ENCODE data around the gene ZNF547. TPM values are rescaled to one million over a fixed set of nuclear protein-coding genes. Genes with fewer than 3 reads are reported as not detected.
"Not testable (repeated sequence)": the region's sequence is repeated elsewhere in the genome, so short reads cannot be mapped to it uniquely, and the experiment has no call there.

ZNF547 gene
- total and polyA plus RNA-seq, 2 experiments from 2014 or later, result 1.4 to 2.0 TPM

DNA sequence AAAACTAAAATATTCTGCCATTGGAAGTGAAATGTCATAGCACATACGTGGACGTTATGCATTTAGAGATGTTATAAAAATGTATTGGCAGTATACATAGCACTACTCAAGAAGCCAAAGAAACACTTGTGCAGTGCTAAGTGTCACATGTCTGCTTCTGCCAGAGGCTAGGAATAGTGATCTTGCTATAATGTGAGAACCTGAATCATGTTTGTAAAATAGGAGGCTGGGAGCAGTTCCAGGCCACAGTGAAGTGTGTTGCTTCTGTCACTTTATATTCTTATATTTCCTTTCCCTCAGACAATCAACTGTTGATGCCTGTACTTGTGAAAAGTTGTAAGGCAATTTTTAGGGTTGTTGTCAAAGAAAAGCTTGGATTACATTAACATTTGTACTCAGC lies 3.4 kb downstream of the ZNF547 start:
- 99 to 100% methylated on average over 2 of the region's 2 CpGs for WGBS, 2 experiments (ENCODE audit: low coverage in 1 of 2, low lambda C conversion rate in 2 of 2, missing lambda C conversion rate in 2 of 2)
- Histone ChIP-seq H3K36me3 (ENCODE audit: low read depth) (no peaks in the 10 kb centered on the region; the same call in 1 of the 2 replicates), H3K27ac (no peak overlapping the region), H3K9me2 (ENCODE audit: insufficient read depth) (no peaks in the 10 kb centered on the region), H3K79me2 (ENCODE audit: insufficient read depth) (peaks cover 53% of the 10 kb centered on the region), H3K4me3 (no peak overlapping the region), H3K4me2 (ENCODE audit: unreplicated experiment) (no peak overlapping the region), H3K9ac (no peak overlapping the region), H3F3A (ENCODE audit: insufficient read depth) (no peaks in the 10 kb centered on the region), H3K9me3 (ENCODE audit: low read depth) (no peaks in the 10 kb centered on the region), H2AFZ (no peak overlapping the region), H3K27me3 (replicated peaks; ENCODE audit: insufficient read depth) (no peaks in the 10 kb centered on the region), H4K20me1 (ENCODE audit: insufficient read depth) (no peaks in the 10 kb centered on the region), H3K4me1 (ENCODE audit: insufficient read depth) (peaks cover 5% of the 10 kb centered on the region)
- in situ Hi-C loops (cut with MboI), result no loop called here
- no peak for DNase-seq
- no peak for TF ChIP-seq EZH2 (IDR thresholded peaks at IDR 0.05; ENCODE audit: insufficient read depth, poor library complexity, severe bottlenecking)
- no peak for TF ChIP-seq EZH2phosphoT487 (IDR thresholded peaks at IDR 0.05; ENCODE audit: insufficient read depth, low read depth)

- Histone ChIP-seq H3K4me2 (ENCODE audit: unreplicated experiment) (no peak overlapping the region), H2AFZ (no peak overlapping the region), H3K9me2 (ENCODE audit: insufficient read depth) (no peaks in the 10 kb centered on the region), H3K27me3 (replicated peaks; ENCODE audit: insufficient read depth) (no peaks in the 10 kb centered on the region), H3K79me2 (ENCODE audit: insufficient read depth) (no peaks in the 10 kb centered on the region), H3K27ac (no peak overlapping the region), H3K36me3 (ENCODE audit: low read depth) (peaks cover 32% of the 10 kb centered on the region), H3F3A (ENCODE audit: insufficient read depth) (0 out of 2 replicates have a peak, but pooled peaks cover 6% of the 10 kb centered on the region), H3K4me3 (no peak overlapping the region), H3K9ac (no peak overlapping the region), H4K20me1 (ENCODE audit: insufficient read depth) (no peaks in the 10 kb centered on the region), H3K9me3 (ENCODE audit: low read depth) (no peaks in the 10 kb centered on the region), H3K4me1 (ENCODE audit: insufficient read depth) (no peaks in the 10 kb centered on the region)
- DNase-seq, result no peak
- in situ Hi-C loops (cut with MboI), result no loop called here
- TF ChIP-seq EZH2phosphoT487 (IDR thresholded peaks at IDR 0.05; ENCODE audit: insufficient read depth, low read depth) (no peak), EZH2 (IDR thresholded peaks at IDR 0.05; ENCODE audit: insufficient read depth, poor library complexity, severe bottlenecking) (no peak)
- 89 to 92% methylated on average over 6 of the region's 6 CpGs for WGBS, 2 experiments (ENCODE audit: low coverage in 1 of 2, low lambda C conversion rate in 2 of 2, missing lambda C conversion rate in 2 of 2)
Observed at GRCh38 chr19:57374179-57374578, 10.8 kb downstream of the ZNF547 start.

DNA sequence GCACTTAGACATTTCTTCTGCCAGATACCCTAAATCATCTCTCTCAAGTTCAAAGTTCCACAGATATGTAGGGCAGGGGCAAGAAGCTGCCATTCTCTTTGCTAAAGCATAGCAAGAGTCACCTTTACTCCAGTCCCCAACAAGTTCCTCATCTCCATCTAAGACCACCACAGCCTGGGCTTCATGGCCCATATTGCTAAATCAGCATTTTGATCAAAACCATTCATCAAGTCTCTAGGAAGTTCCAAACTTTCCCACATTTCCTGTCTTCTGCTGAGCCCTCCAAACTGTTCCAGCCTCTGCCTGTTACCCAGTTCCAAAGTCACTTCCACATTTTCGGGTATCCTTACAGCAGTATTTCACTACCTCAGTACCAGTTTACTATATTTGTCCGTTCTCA lies 11.3 kb downstream of the ZNF547 start:
- in situ Hi-C loops (cut with MboI), result not testable (repeated sequence)

DNA sequence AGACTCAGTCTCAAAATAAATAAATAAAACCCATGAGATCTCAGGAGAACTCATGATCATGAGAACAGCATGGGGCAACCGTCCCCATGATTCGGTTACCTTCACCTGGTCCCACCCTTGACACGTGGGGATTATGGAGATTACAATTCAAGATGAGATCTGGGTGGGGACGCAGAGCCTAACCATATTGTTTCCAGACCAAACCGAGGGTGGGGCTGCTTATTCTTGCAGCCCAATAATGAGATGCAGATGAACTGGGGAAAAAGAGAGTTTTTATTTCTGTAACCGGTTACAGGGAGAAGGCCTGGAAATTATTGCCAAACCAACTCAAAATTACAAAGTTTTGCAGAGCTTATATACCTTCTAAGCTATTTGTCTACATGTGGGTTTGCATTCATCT lies 12.8 kb downstream of the ZNF547 start:
- in situ Hi-C loops (cut with MboI), result no loop called here
- DNase-seq, result no peak
- WGBS, 2 experiments (ENCODE audit: low coverage in 1 of 2, low lambda C conversion rate in 2 of 2, missing lambda C conversion rate in 2 of 2), result 24 to 32% methylated on average over 6 of the region's 6 CpGs

More for the DNA sequence above, 11.3 kb downstream of the ZNF547 start:
- not testable (repeated sequence) for H3K9ac ChIP-seq; H3K4me2 ChIP-seq (ENCODE audit: unreplicated experiment); DNase-seq; H3F3A ChIP-seq (ENCODE audit: insufficient read depth); H3K27me3 ChIP-seq (replicated peaks; ENCODE audit: insufficient read depth); H4K20me1 ChIP-seq (ENCODE audit: insufficient read depth); H3K9me3 ChIP-seq (ENCODE audit: low read depth); H3K27ac ChIP-seq; H3K4me1 ChIP-seq (ENCODE audit: insufficient read depth); H3K4me3 ChIP-seq; H3K9me2 ChIP-seq (ENCODE audit: insufficient read depth); H3K79me2 ChIP-seq (ENCODE audit: insufficient read depth); H2AFZ ChIP-seq
- peaks cover 32% of the 10 kb centered on the region for H3K36me3 ChIP-seq (ENCODE audit: low read depth)
- WGBS, 2 experiments (ENCODE audit: low coverage in 1 of 2, low lambda C conversion rate in 2 of 2, missing lambda C conversion rate in 2 of 2), result 95 to 97% methylated on average over 2 of the region's 2 CpGs

More for the DNA sequence above, 12.8 kb downstream of the ZNF547 start:
- Histone ChIP-seq H3K27ac (no peak overlapping the region), H3K4me2 (ENCODE audit: unreplicated experiment) (no peak overlapping the region), H3K36me3 (ENCODE audit: low read depth) (peaks cover 32% of the 10 kb centered on the region), H3K27me3 (replicated peaks; ENCODE audit: insufficient read depth) (no peaks in the 10 kb centered on the region), H3K4me3 (no peak overlapping the region), H3K9me2 (ENCODE audit: insufficient read depth) (no peaks in the 10 kb centered on the region), H2AFZ (no peak overlapping the region), H3K9me3 (ENCODE audit: low read depth) (no peaks in the 10 kb centered on the region), H4K20me1 (ENCODE audit: insufficient read depth) (no peaks in the 10 kb centered on the region), H3K4me1 (ENCODE audit: insufficient read depth) (no peaks in the 10 kb centered on the region), H3K79me2 (ENCODE audit: insufficient read depth) (no peaks in the 10 kb centered on the region), H3K9ac (no peak overlapping the region), H3F3A (ENCODE audit: insufficient read depth) (0 out of 2 replicates have a peak, but pooled peaks cover 8% of the 10 kb centered on the region)
- TF ChIP-seq EZH2 (IDR thresholded peaks at IDR 0.05; ENCODE audit: insufficient read depth, poor library complexity, severe bottlenecking) (no peak), EZH2phosphoT487 (IDR thresholded peaks at IDR 0.05; ENCODE audit: insufficient read depth, low read depth) (no peak)

All from GM23248 (cell line).